Stomach (tissue), 9 donors: ENCODE data around the gene PCDHA6. TPM values are rescaled to one million over a fixed set of nuclear protein-coding genes. Genes with fewer than 3 reads are reported as not detected.
A peak's percentile ranks its signal among the peaks of the same experiment; 100 is the strongest.
"Not testable (repeated sequence)": the region's sequence is repeated elsewhere in the genome, so short reads cannot be mapped to it uniquely, and the experiment has no call there.

Experiments used
- DNase-seq, 2 donors: peaks; one replicate each; pipeline versions ENCODE4 v3.0.0 to v3.0.0-alpha.2; 2013 to 2019
- H3K27ac ChIP-seq, 5 donors: fragments of 200-600 bp in 4 of 5; sonication (generic) in 4 of 5; one replicate each; pipeline ENCODE4 v1.5.1; 2013 to 2019; ENCODE audit warnings: mild to moderate bottlenecking in 1 of 5, moderate library complexity in 1 of 5
- H3K27me3 ChIP-seq, 3 donors: fragments of 200-600 bp; sonication (generic); one replicate each; pipeline ENCODE4 v1.5.1; 2017 to 2019; ENCODE audit warnings: mixed run types in 1 of 3
- H3K36me3 ChIP-seq, 4 donors: fragments of 200-600 bp; sonication (generic); 1 replicate in 3 of 4; 2 replicates in 1 of 4; pipeline ENCODE4 v1.5.1; 2016 to 2019
- H3K4me1 ChIP-seq, 4 donors: fragments of 200-600 bp; sonication (generic); one replicate each; pipeline ENCODE4 v1.5.1; 2016 to 2019
- H3K4me3 ChIP-seq, 4 donors: fragments of 200-600 bp; sonication (generic) in 3 of 4; one replicate each; pipeline ENCODE4 v1.5.1; 2016 to 2019; ENCODE audit warnings: mild to moderate bottlenecking in 1 of 4
- H3K9me3 ChIP-seq, 4 donors: fragments of 200-600 bp; sonication (generic); one replicate each; pipeline ENCODE4 v1.5.1; 2016 to 2019
- CTCF ChIP-seq, 7 experiments: fragments of 450-650 bp in 4 of 7; fragments of 200-600 bp in 3 of 7; sonication (generic) in 3 of 7; IDR thresholded peaks; one replicate each; pipeline ENCODE4 v1.5.1; 2016 to 2019; ENCODE audit warnings: antibody characterized with exemption in 7 of 7, control low read depth in 2 of 7, mild to moderate bottlenecking in 1 of 7
- EP300 ChIP-seq: sonication (generic); formaldehyde crosslinking; IDR thresholded peaks from one replicate; pipeline ENCODE4 v1.6.1; 2017; ENCODE audit warnings: antibody characterized with exemption
- POLR2A ChIP-seq, 4 donors: fragments of 450-650 bp; IDR thresholded peaks; one replicate each; pipeline ENCODE4 v1.6.1; 2016; ENCODE audit warnings: antibody characterized with exemption in 4 of 4, control low read depth in 2 of 4, mild to moderate bottlenecking in 1 of 4, moderate library complexity in 1 of 4
- POLR2AphosphoS5 ChIP-seq, 3 donors: sonication (generic); formaldehyde crosslinking; IDR thresholded peaks; one replicate each; pipeline ENCODE4 v1.6.1; 2016; ENCODE audit warnings: antibody characterized with exemption in 3 of 3
- WGBS, 5 donors: extraction: QIAGEN DNeasy Blood & Tissue Kit in 3 of 5; methylation state at CpG; one replicate each; pipeline versions ENCODE4 v1.1.5 to v1.1.7; 2013 to 2018; 5-methylcytosine and 5-hydroxymethylcytosine counted together
- intact Hi-C: fragments of 100-400 bp; cut with DNase I; formaldehyde crosslinking; loops from one replicate; pipeline ENCODE4 v1.15.1; 2023; ENCODE audit warnings: low total_unique reads
- polyA plus RNA-seq, 3 donors: library from polyadenylated mRNA; stranded (reverse); fragments of 200-250 nt; gene quantifications; one replicate each; pipeline ENCODE4 v1.2.3, GENCODE V29; 2013
- total RNA-seq, 5 donors: library from RNA; depleted of rRNA; stranded (reverse); fragments of >200 nt; gene quantifications; one replicate each; pipeline versions ENCODE4 v1.1.0 to v1.2.3, GENCODE V29; 2014 to 2016
- donor health status: healthy with polysubstance abuse.
- donor health status: Bipolar disorder and iron deficiency.
- donor health status: healthy.

PCDHA6 gene
- total and polyA plus RNA-seq, 8 donors: 0.06 to 1.2 (median 0.18) TPM; not detected in 3

DNA sequence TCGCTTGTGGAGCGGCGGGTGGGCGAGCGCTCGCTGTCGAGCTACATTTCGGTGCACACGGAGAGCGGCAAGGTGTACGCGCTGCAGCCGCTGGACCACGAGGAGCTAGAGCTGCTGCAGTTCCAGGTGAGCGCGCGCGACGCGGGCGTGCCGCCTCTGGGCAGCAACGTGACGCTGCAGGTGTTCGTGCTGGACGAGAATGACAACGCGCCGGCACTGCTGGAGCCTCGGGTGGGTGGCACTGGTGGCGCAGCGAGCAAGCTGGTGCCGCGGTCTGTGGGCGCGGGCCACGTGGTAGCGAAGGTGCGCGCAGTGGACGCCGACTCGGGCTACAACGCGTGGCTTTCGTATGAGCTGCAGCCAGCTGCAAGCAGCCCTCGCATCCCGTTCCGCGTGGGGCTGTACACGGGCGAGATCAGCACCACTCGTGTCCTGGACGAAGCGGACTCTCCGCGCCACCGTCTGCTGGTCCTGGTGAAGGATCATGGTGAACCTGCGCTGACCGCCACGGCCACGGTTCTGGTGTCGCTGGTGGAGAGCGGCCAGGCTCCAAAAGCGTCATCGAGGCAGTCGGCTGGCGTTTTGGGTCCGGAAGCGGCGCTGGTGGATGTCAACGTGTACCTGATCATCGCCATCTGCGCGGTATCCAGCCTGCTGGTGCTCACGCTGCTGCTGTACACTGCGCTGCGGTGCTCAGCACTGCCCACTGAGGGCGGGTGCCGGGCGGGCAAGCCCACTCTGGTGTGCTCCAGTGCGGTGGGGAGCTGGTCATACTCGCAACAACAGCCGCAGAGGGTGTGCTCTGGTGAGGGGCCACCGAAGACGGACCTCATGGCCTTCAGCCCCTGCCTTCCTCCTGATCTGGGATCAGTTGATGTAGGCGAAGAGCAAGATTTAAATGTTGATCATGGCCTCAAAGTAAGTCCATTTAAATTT lies 15.3 kb downstream of the PCDHA6 start:
- peaks cover 13 to 77% (median 48%) of the 10 kb centered on the region in 4 donors for H3K9me3 ChIP-seq
- H3K4me3 ChIP-seq: no peak overlapping the region
- no peaks in the 10 kb centered on the region for H3K36me3 ChIP-seq
- H3K4me1 ChIP-seq: no peaks in the 10 kb centered on the region
- peaks cover 0 to 48% (median 7%) of the 10 kb centered on the region in 3 donors for H3K27me3 ChIP-seq
- TF ChIP-seq CTCF (IDR thresholded peaks at IDR 0.05) (no peak), POLR2A (IDR thresholded peaks at IDR 0.05) (no peak), POLR2AphosphoS5 (IDR thresholded peaks at IDR 0.05) (no peak), EP300 (no peak)
- no peak overlapping the region for H3K27ac ChIP-seq
- intact Hi-C loops: no loop called here
- WGBS, 5 donors: 49 to 64% (median 54%) methylated on average over 46 to 87 of the region's 87 CpGs; no CpG with 5 or more reads in 1 of the 5 donors
- no peak for DNase-seq

DNA sequence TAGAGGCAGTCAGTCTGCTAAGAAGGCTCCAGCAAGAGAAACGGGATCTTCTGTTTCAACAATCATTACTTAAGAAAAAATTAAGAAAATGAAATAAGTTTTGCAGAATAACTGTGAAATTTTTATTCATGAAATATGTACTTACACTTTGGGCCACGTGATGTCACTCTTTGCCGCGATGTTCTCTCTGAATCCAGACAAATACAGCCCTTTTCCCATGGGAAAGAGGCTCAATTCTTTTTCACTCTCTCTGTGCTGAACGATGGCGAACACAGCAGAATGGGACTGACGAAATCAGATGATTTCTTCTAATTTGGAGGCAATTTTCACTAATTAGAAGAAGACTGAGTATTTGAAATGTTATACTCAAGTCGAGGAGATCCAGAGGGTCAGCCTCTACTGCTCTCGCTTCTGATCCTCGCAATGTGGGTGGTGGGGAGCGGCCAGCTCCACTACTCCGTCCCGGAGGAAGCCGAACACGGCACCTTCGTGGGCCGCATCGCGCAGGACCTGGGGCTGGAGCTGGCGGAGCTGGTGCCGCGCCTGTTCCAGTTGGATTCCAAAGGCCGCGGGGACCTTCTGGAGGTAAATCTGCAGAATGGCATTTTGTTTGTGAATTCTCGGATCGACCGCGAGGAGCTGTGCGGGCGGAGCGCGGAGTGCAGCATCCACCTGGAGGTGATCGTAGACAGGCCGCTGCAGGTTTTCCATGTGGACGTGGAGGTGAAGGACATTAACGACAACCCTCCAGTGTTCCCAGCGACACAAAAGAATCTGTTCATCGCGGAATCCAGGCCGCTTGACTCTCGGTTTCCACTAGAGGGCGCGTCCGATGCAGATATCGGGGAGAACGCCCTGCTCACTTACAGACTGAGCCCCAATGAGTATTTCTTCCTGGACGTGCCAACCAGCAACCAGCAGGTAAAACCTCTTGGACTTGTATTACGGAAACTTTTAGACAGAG lies 20.7 kb downstream of the PCDHA6 start, which contains the start of gene PCDHA9:
Gene PCDHA9 (plus strand): TSS at position 244 of the 964 bp plus-strand sequence. CDS start 114 bp downstream, at position 358.
- H3K36me3 ChIP-seq, H3K4me3 ChIP-seq, H3K27ac ChIP-seq, H3K4me1 ChIP-seq, intact Hi-C loops, DNase-seq: not testable (repeated sequence)
- Histone ChIP-seq H3K27me3 (peaks cover 0 to 48% (median 7%) of the 10 kb centered on the region in 3 donors), H3K9me3 (peaks cover 0 to 64% (median 49%) of the 10 kb centered on the region in 4 donors)
- WGBS, 5 donors: 17 to 33% (median 25%) methylated on average over 16 to 46 of the region's 48 CpGs; no CpG with 5 or more reads in 1 of the 5 donors

DNA sequence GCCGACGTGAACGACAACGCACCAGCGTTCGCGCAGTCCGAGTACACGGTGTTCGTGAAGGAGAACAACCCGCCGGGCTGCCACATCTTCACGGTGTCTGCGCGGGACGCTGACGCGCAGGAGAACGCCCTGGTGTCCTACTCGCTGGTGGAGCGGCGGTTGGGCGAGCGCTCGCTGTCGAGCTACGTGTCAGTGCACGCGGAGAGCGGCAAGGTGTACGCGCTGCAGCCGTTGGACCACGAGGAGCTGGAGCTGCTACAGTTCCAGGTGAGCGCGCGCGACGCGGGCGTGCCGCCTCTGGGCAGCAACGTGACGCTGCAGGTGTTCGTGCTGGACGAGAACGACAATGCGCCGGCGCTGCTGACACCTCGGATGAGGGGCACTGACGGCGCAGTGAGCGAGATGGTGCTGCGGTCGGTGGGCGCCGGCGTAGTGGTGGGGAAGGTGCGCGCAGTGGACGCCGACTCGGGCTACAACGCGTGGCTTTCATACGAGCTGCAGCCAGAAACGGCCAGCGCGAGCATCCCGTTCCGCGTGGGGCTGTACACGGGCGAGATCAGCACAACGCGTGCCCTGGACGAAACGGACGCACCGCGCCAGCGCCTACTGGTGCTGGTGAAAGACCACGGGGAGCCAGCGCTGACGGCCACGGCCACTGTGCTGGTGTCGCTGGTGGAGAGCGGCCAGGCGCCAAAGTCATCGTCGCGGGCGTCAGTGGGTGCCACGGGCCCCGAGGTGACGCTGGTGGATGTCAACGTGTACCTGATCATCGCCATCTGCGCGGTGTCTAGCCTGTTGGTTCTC lies 22.3 kb downstream of the PCDHA6 start:
- intact Hi-C loops, DNase-seq, H3K4me1 ChIP-seq, H3K4me3 ChIP-seq, H3K27ac ChIP-seq, H3K36me3 ChIP-seq: not testable (repeated sequence)
- 47 to 58% (median 54%) methylated on average over 49 to 101 of the region's 101 CpGs; no CpG with 5 or more reads in 1 of the 5 donors for WGBS, 5 donors
- Histone ChIP-seq H3K27me3 (peaks cover 0 to 49% (median 6%) of the 10 kb centered on the region in 3 donors), H3K9me3 (peaks cover 0 to 60% (median 51%) of the 10 kb centered on the region in 4 donors)

DNA sequence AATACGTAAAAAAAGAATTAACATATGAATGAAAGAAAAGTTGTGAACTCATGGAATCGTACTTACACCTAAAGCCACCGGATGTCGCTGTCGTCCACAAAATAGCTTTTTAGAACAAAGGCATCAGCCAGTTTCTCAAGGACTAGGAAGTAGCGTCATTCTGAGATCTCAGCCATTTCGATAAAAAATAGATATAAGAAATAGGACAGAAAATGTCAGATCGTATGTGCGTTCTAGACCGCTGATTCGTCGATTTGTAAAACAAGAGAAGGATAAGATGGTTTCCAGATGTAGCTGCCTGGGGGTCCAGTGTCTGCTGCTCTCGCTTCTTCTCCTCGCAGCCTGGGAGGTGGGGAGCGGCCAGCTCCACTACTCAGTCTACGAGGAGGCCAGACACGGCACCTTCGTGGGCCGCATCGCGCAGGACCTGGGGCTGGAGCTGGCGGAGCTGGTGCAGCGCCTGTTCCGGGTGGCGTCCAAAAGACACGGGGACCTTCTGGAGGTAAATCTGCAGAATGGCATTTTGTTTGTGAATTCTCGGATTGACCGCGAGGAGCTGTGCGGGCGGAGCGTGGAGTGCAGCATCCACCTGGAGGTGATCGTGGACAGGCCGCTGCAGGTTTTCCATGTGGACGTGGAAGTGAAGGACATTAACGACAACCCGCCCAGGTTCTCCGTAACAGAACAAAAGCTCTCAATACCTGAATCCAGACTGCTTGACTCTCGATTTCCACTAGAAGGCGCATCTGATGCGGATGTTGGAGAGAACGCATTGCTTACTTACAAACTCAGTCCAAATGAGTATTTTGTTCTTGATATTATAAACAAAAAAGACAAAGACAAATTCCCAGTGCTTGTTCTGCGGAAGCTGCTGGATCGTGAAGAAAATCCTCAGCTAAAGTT lies 28.3 kb downstream of the PCDHA6 start, which contains the start of gene PCDHA10:
Gene PCDHA10 (plus strand): TSS at position 126 of the 903 bp plus-strand sequence. CDS start 152 bp downstream, at position 278.
- Histone ChIP-seq H3K36me3 (no peaks in the 10 kb centered on the region), H3K4me1 (no peaks in the 10 kb centered on the region), H3K27me3 (peaks cover 0 to 52% (median 0%) of the 10 kb centered on the region in 3 donors), H3K4me3 (peak within 1 kb of the TSS in 2 of 4 donors; percentile 1 to 18), H3K27ac (no peak within 1 kb of the TSS), H3K9me3 (peaks cover 9 to 61% (median 52%) of the 10 kb centered on the region in 4 donors)
- peak in 1 of 2 donors; percentile 14 for DNase-seq
- intact Hi-C loops: no loop called here
- TF ChIP-seq EP300: no peak
- no peak for TF ChIP-seq POLR2AphosphoS5 (IDR thresholded peaks at IDR 0.05)
- no peak for TF ChIP-seq POLR2A (IDR thresholded peaks at IDR 0.05)
- TF ChIP-seq CTCF (IDR thresholded peaks at IDR 0.05): no peak
- 23 to 31% (median 24%) methylated on average over 36 to 44 of the region's 44 CpGs; no CpG with 5 or more reads in 1 of the 5 donors for WGBS, 5 donors
